Measurements from ENCODE around the gene CCDC187. TPM values are rescaled to one million over a fixed set of nuclear protein-coding genes. Genes with fewer than 3 reads are reported as not detected.

Gene CCDC187
- total and polyA plus RNA-seq, 2 of the 4 experiments (the other 2 are of a cell fraction), result not detected

DNA sequence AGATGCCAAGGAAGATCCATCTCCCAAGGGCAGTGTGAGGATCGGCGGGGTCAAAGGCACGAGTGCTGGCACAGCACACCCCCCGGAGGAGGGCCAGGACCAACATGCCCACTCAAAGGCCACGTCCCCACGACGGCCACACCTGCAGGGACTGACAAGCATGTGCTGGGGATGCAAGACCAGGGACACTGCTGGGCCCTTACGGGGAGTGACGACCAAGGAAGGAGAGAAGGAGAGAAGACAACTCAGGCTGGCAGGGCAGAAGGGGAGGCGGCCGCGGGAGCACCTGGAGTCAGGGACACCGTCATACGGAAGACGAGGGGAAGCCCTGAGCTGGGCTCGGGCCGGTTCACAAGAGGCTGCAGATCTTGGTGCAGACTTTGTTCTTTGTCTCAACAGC, 68.7 kb downstream of the CCDC187 start:
- DNase-seq (no peak), ATAC-seq (ENCODE audit: low read depth) (no peak)
- Histone ChIP-seq H2BK20ac (ENCODE audit: low read depth, low read length) (no peak overlapping the region), H3K4me2 (ENCODE audit: low read depth, low read length) (no peak overlapping the region), H3K9me1 (ENCODE audit: insufficient read depth, low read length) (0 out of 2 replicates have a peak, but pooled peaks cover 3% of the 10 kb centered on the region), H2BK120ac (ENCODE audit: low read depth, low read length) (no peak overlapping the region), H4K91ac (ENCODE audit: insufficient read depth, low read depth, low read length) (no peak overlapping the region), H2AK9ac (replicated peaks; ENCODE audit: low read depth, low read length, poor library complexity) (no peak overlapping the region), H3K79me1 (ENCODE audit: low read depth in 1 of 2, low read length in 2 of 2) (peaks cover 7 to 31% of the 10 kb centered on the region in 2 experiments), H2BK15ac (ENCODE audit: low read depth, low read length) (no peak overlapping the region), H2AFZ (replicated peaks; ENCODE audit: low read length, poor library complexity) (no peak overlapping the region), H3K4ac (ENCODE audit: low read depth, low read length) (no peak overlapping the region), H2BK5ac (ENCODE audit: low read depth, low read length, poor library complexity, severe bottlenecking) (no peak overlapping the region), H3K36me3 (ENCODE audit: control insufficient read depth, insufficient read depth, low read length) (peaks cover 9% of the 10 kb centered on the region), H4K20me1 (ENCODE audit: insufficient read depth, low read length) (peaks cover 33% of the 10 kb centered on the region), H3K27ac (ENCODE audit: insufficient read depth, low read length) (no peak overlapping the region), H3K4me3 (ENCODE audit: insufficient read depth, low read depth, low read length) (no peak overlapping the region), H3K18ac (ENCODE audit: low read depth, low read length) (no peak overlapping the region), H3K14ac (replicated peaks; ENCODE audit: low read depth, low read length) (no peak overlapping the region), H3K23ac (ENCODE audit: low read depth, low read length) (no peak overlapping the region), H4K5ac (ENCODE audit: low read depth, low read length) (no peak overlapping the region), H3K9me3 (ENCODE audit: control insufficient read depth, insufficient read depth, low read length) (no peaks in the 10 kb centered on the region), H3K4me1 (ENCODE audit: control insufficient read depth, insufficient read depth, low read length) (no peaks in the 10 kb centered on the region), H2AK5ac (ENCODE audit: low read depth, low read length) (no peak overlapping the region), H3K27me3 (ENCODE audit: control insufficient read depth, insufficient read depth, low read length) (no peaks in the 10 kb centered on the region), H3K9ac (ENCODE audit: low read depth, low read length) (no peak overlapping the region), H3K56ac (ENCODE audit: extremely low read depth, insufficient read depth, low read length) (no peak overlapping the region), H4K8ac (ENCODE audit: low read depth in 2 of 2, low read length in 2 of 2) (no peak overlapping the region)
- no peak for TF ChIP-seq SMC3 (IDR thresholded peaks at IDR 0.05; ENCODE audit: low read depth, low read length)
- no peak for TF ChIP-seq MAZ (IDR thresholded peaks at IDR 0.05; ENCODE audit: borderline replicate concordance, low read depth, low read length)
- no peak for TF ChIP-seq CEBPB (IDR thresholded peaks at IDR 0.05; ENCODE audit: low read depth, low read length)
- TF ChIP-seq NFE2L2 (IDR thresholded peaks at IDR 0.05; ENCODE audit: low read depth, low read length), result no peak
- TF ChIP-seq RAD21 (IDR thresholded peaks at IDR 0.05; ENCODE audit: low read length), result no peak
- no peak for TF ChIP-seq RCOR1 (IDR thresholded peaks at IDR 0.05; ENCODE audit: insufficient replicate concordance, low read length)
- TF ChIP-seq FOS (IDR thresholded peaks at IDR 0.05; ENCODE audit: low read depth, low read length), result no peak
- TF ChIP-seq, protein P1, sequence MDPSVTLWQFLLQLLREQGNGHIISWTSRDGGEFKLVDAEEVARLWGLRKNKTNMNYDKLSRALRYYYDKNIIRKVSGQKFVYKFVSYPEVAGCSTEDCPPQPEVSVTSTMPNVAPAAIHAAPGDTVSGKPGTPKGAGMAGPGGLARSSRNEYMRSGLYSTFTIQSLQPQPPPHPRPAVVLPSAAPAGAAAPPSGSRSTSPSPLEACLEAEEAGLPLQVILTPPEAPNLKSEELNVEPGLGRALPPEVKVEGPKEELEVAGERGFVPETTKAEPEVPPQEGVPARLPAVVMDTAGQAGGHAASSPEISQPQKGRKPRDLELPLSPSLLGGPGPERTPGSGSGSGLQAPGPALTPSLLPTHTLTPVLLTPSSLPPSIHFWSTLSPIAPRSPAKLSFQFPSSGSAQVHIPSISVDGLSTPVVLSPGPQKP (IDR thresholded peaks at IDR 0.05; ENCODE audit: borderline replicate concordance, low read depth, low read length), result no peak
- TF ChIP-seq BHLHE40 (IDR thresholded peaks at IDR 0.05; ENCODE audit: low read depth, low read length), result no peak
- ChIA-PET POLR2A (ENCODE audit: unreplicated experiment) (no interaction called here), CTCF (no interaction called here)
- WGBS, 2 experiments (ENCODE audit: extremely low coverage in 2 of 2, insufficient read length in 1 of 2), result 96% methylated on average over 4 of the region's 17 CpGs; no CpG with 5 or more reads in 1 of the 2 experiments
- intact Hi-C loops (cut with micrococcal nuclease) (no loop called here), in situ Hi-C loops (cut with MboI; ENCODE audit: low sequenced_read_pairs) (no loop called here), dilution Hi-C loops (cut with HindIII; ENCODE audit: low sequenced_read_pairs, unreplicated experiment) (no loop called here)
- BruUV-seq (replicated peaks), result no TSS peak
